Glutamatergic neuron (in vitro differentiated cells): Measurements from ENCODE around the gene ESYT3. TPM values are rescaled to one million over a fixed set of nuclear protein-coding genes. Genes with fewer than 3 reads are reported as not detected.
"Not testable (repeated sequence)": the region's sequence is repeated elsewhere in the genome, so short reads cannot be mapped to it uniquely, and the experiment has no call there.

Experiments
- DNase-seq: peaks from one replicate; pipeline ENCODE4 v3.0.0; 2022
- H3K27ac Mint-ChIP-seq: one replicate; pipeline ENCODE4 v1.8.0; 2020; ENCODE audit warnings: mild to moderate bottlenecking, mixed read lengths, inconsistent platforms; ENCODE audit not compliant: unreplicated experiment
- H3K27me3 Mint-ChIP-seq: one replicate; pipeline ENCODE4 v1.8.0; 2020; ENCODE audit warnings: mild to moderate bottlenecking, moderate library complexity, mixed read lengths, inconsistent platforms; ENCODE audit not compliant: unreplicated experiment
- H3K36me3 Mint-ChIP-seq: one replicate; pipeline ENCODE4 v1.8.0; 2020; ENCODE audit warnings: mild to moderate bottlenecking, mixed read lengths, inconsistent platforms; ENCODE audit not compliant: unreplicated experiment
- H3K4me1 Mint-ChIP-seq: one replicate; pipeline ENCODE4 v1.8.0; 2020; ENCODE audit warnings: mild to moderate bottlenecking, low read depth, mixed read lengths, inconsistent platforms; ENCODE audit not compliant: unreplicated experiment
- H3K4me3 Mint-ChIP-seq: one replicate; pipeline ENCODE4 v1.8.0; 2020; ENCODE audit warnings: mild to moderate bottlenecking, mixed read lengths, inconsistent platforms; ENCODE audit not compliant: unreplicated experiment
- H3K9me3 Mint-ChIP-seq: one replicate; pipeline ENCODE4 v1.8.0; 2020; ENCODE audit warnings: mild to moderate bottlenecking, moderate library complexity, mixed read lengths, inconsistent platforms; ENCODE audit not compliant: unreplicated experiment
- total RNA-seq: library from RNA; stranded (reverse); fragmentation: NEBNext Ultra II Directional; extraction: Animal tissue kit (Norgen Biotek cat#: 25700); gene quantifications from one replicate; pipeline ENCODE4 v1.2.1, GENCODE V29; 2021; ENCODE audit not compliant: unreplicated experiment
- TF ChIP-seq, protein P1 (sequence below): fragments of 200-600 bp; sonication (generic); IDR thresholded peaks from one replicate; pipeline ENCODE4 v1.5.0; 2021; ENCODE audit not compliant: partially characterized antibody, unreplicated experiment

The ESYT3 gene
- total RNA-seq, 1 donor from 2014 or later: not detected

DNA sequence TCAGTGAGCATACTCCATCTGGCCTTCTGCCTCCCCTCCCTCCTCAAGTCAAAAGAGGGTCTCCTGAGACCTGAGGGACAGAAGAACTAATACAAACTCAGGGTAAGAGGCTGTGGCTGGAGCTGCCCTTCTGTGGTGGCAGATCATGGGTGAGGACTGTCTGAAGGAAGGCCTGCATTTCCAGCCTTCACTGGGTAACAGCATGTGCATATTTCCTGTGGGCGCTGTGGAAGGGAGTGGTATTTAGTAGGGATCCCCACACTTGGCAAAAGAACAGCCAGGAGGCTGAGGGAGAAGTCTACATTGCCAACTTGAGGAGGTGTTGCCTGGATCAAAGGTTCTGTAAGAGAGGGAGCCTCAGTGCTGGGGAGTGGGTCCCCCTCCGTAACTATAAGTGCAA lies 10.1 kb upstream of the ESYT3 start:
- H3K4me3 Mint-ChIP-seq: no peak overlapping the region

GRCh38 chr3:138426211-138426610 lies 8.2 kb upstream of the ESYT3 start:
- DNase-seq: no peak
- Mint-ChIP-seq H3K9me3 (peaks cover 2% of the 10 kb centered on the region), H3K27ac (no peak overlapping the region), H3K4me1 (no peaks in the 10 kb centered on the region), H3K36me3 (no peaks in the 10 kb centered on the region), H3K4me3 (no peak overlapping the region), H3K27me3 (no peaks in the 10 kb centered on the region)
- TF ChIP-seq, protein P1, sequence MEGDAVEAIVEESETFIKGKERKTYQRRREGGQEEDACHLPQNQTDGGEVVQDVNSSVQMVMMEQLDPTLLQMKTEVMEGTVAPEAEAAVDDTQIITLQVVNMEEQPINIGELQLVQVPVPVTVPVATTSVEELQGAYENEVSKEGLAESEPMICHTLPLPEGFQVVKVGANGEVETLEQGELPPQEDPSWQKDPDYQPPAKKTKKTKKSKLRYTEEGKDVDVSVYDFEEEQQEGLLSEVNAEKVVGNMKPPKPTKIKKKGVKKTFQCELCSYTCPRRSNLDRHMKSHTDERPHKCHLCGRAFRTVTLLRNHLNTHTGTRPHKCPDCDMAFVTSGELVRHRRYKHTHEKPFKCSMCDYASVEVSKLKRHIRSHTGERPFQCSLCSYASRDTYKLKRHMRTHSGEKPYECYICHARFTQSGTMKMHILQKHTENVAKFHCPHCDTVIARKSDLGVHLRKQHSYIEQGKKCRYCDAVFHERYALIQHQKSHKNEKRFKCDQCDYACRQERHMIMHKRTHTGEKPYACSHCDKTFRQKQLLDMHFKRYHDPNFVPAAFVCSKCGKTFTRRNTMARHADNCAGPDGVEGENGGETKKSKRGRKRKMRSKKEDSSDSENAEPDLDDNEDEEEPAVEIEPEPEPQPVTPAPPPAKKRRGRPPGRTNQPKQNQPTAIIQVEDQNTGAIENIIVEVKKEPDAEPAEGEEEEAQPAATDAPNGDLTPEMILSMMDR: no peak

More for the DNA sequence above, 10.1 kb upstream of the ESYT3 start:
- H3K27ac Mint-ChIP-seq: no peak overlapping the region
- peaks cover 2% of the 10 kb centered on the region for H3K9me3 Mint-ChIP-seq
- H3K36me3 Mint-ChIP-seq: no peaks in the 10 kb centered on the region
- no peaks in the 10 kb centered on the region for H3K27me3 Mint-ChIP-seq
- DNase-seq: no peak
- H3K4me1 Mint-ChIP-seq: no peaks in the 10 kb centered on the region
- TF ChIP-seq, protein P1: no peak

- not testable (repeated sequence) for H3K4me3 Mint-ChIP-seq, DNase-seq, H3K27me3 Mint-ChIP-seq, H3K9me3 Mint-ChIP-seq, H3K4me1 Mint-ChIP-seq, H3K36me3 Mint-ChIP-seq, H3K27ac Mint-ChIP-seq
These were observed 7.7 kb upstream of the ESYT3 start for GRCh38 chr3:138426754-138427153.

GRCh38 chr3:138429665-138430064 lies 4.8 kb upstream of the ESYT3 start:
- Mint-ChIP-seq H3K4me1 (no peaks in the 10 kb centered on the region), H3K27ac (no peak overlapping the region), H3K36me3 (peaks cover 9% of the 10 kb centered on the region), H3K27me3 (peaks cover 5% of the 10 kb centered on the region), H3K9me3 (no peaks in the 10 kb centered on the region), H3K4me3 (no peak overlapping the region)
- DNase-seq: no peak
- TF ChIP-seq, protein P1: no peak

- Mint-ChIP-seq H3K4me1 (no peaks in the 10 kb centered on the region), H3K27ac (no peak overlapping the region), H3K36me3 (peaks cover 15% of the 10 kb centered on the region), H3K9me3 (peaks cover 3% of the 10 kb centered on the region), H3K27me3 (peaks cover 19% of the 10 kb centered on the region), H3K4me3 (no peak overlapping the region)
- no peak for DNase-seq
- TF ChIP-seq, protein P1: no peak
These were observed 1.7 kb upstream of the ESYT3 start for GRCh38 chr3:138432576-138433240.
